WTC11 (cell line): ENCODE data around the gene METTL21C. TPM values are rescaled to one million over a fixed set of nuclear protein-coding genes. Genes with fewer than 3 reads are reported as not detected.

Experiments used
- ATAC-seq: fragments of 200-7000 bp; cut with Tn5 transposase; 2 replicates; pipeline ENCODE4 v1.10.0; 2021; ENCODE audit warnings: mild to moderate bottlenecking, moderate library complexity
- CTCF ChIA-PET: fragments of 300-600 bp; sonication (Branson Sonifier 250); formaldehyde crosslinking; loops from one replicate; lab custom pipeline; 2021; ENCODE audit warnings: antibody characterized with exemption; lab: Charles Lee
- POLR2A ChIA-PET: fragments of 350-600 bp; sonication (Branson Sonifier 250); formaldehyde crosslinking; loops from one replicate; lab custom pipeline; 2021; ENCODE audit warnings: antibody characterized with exemption; lab: Charles Lee
- DNase-seq: peaks from one replicate; pipeline ENCODE4 v3.0.0; 2021; ENCODE audit warnings: low spot score
- H3K27ac Mint-ChIP-seq: 2 replicates; pipeline ENCODE4 v1.8.0; 2021; ENCODE audit warnings: mixed read lengths
- H3K27me3 Mint-ChIP-seq: 2 replicates; pipeline ENCODE4 v1.8.0; 2021; ENCODE audit warnings: low read depth, mild to moderate bottlenecking, moderate library complexity, mixed read lengths
- H3K36me3 Mint-ChIP-seq: 2 replicates; pipeline ENCODE4 v1.8.0; 2021; ENCODE audit warnings: mixed read lengths
- H3K4me1 Mint-ChIP-seq: 2 replicates; pipeline ENCODE4 v1.8.0; 2022; ENCODE audit warnings: mixed read lengths
- H3K4me3 Mint-ChIP-seq: 2 replicates; pipeline ENCODE4 v1.8.0; 2021; ENCODE audit warnings: mild to moderate bottlenecking, moderate library complexity, mixed read lengths
- H3K9me3 Mint-ChIP-seq: 2 replicates; pipeline ENCODE4 v1.8.0; 2021; ENCODE audit warnings: mixed read lengths
- ATF3 ChIP-seq: sonication (generic); formaldehyde crosslinking; conservative IDR thresholded peaks from 2 replicates; pipeline ENCODE4 v1.8.1; 2022; ENCODE audit warnings: mild to moderate bottlenecking, missing genetic modification reagents
- CDX4 ChIP-seq: fragments of 250-450 bp; sonication (Bioruptor Pico); IDR thresholded peaks from 2 replicates; pipeline ENCODE4 v1.9.0; 2021; ENCODE audit warnings: moderate library complexity, mild to moderate bottlenecking, inconsistent platforms, borderline replicate concordance
- FOXJ3 ChIP-seq: sonication (generic); formaldehyde crosslinking; IDR thresholded peaks from 2 replicates; pipeline ENCODE4 v1.9.0; 2021; ENCODE audit warnings: missing genetic modification reagents, mild to moderate bottlenecking, borderline replicate concordance
- GRHL2 ChIP-seq: fragments of 250-450 bp; sonication (Bioruptor Pico); IDR thresholded peaks from 2 replicates; pipeline ENCODE4 v1.8.0; 2022; ENCODE audit warnings: mild to moderate bottlenecking, moderate library complexity; ENCODE audit not compliant: insufficient replicate concordance, severe bottlenecking
- GTF2I ChIP-seq: fragments of 250-450 bp; sonication (Bioruptor Pico); conservative IDR thresholded peaks from 2 replicates; pipeline ENCODE4 v1.4.0; 2021; ENCODE audit warnings: mild to moderate bottlenecking
- IRF2 ChIP-seq: sonication (generic); formaldehyde crosslinking; IDR thresholded peaks from 2 replicates; pipeline ENCODE4 v1.8.0; 2022; ENCODE audit warnings: low read depth, missing genetic modification reagents, borderline replicate concordance
- NFYB ChIP-seq: sonication (generic); formaldehyde crosslinking; conservative IDR thresholded peaks from 2 replicates; pipeline ENCODE4 v1.8.0; 2022; ENCODE audit warnings: low read depth, missing genetic modification reagents
- NR3C1 ChIP-seq: sonication (generic); formaldehyde crosslinking; conservative IDR thresholded peaks from 2 replicates; pipeline ENCODE4 v1.8.1; 2023; ENCODE audit warnings: low read depth, mild to moderate bottlenecking, missing genetic modification reagents
- TEAD4 ChIP-seq: sonication (generic); formaldehyde crosslinking; IDR thresholded peaks from 2 replicates; pipeline ENCODE4 v1.8.0; 2022; ENCODE audit warnings: mild to moderate bottlenecking, missing genetic modification reagents
- TP53 ChIP-seq: sonication (generic); formaldehyde crosslinking; IDR thresholded peaks from 2 replicates; pipeline ENCODE4 v1.8.1; 2023; ENCODE audit warnings: mild to moderate bottlenecking, missing genetic modification reagents
- ZNF138 ChIP-seq: sonication (generic); formaldehyde crosslinking; conservative IDR thresholded peaks from 2 replicates; pipeline ENCODE4 v1.8.1; 2022; ENCODE audit warnings: mild to moderate bottlenecking, moderate library complexity, missing genetic modification reagents
- ZNF671 ChIP-seq: fragments of 250-450 bp; sonication (Bioruptor Pico); IDR thresholded peaks from 2 replicates; pipeline ENCODE4 v1.8.0; 2021; ENCODE audit warnings: mild to moderate bottlenecking
- total RNA-seq: library from RNA; stranded (reverse); gene quantifications from 3 replicates; pipeline ENCODE4 v1.2.3, GENCODE V29; 2021
- TF ChIP-seq, protein P1 (sequence below): sonication (generic); formaldehyde crosslinking; IDR thresholded peaks from 2 replicates; pipeline ENCODE4 v1.8.0; 2023; ENCODE audit warnings: mild to moderate bottlenecking, missing genetic modification reagents
- TF ChIP-seq, protein P2 (sequence below): sonication (generic); formaldehyde crosslinking; IDR thresholded peaks from 2 replicates; pipeline ENCODE4 v1.8.0; 2022; ENCODE audit warnings: mild to moderate bottlenecking, missing genetic modification reagents
- TF ChIP-seq, protein P3 (sequence below): sonication (generic); formaldehyde crosslinking; IDR thresholded peaks from 2 replicates; pipeline ENCODE4 v1.8.1; 2023; ENCODE audit warnings: mild to moderate bottlenecking, missing genetic modification reagents, borderline replicate concordance
- TF ChIP-seq, protein P4 (sequence below): sonication (generic); formaldehyde crosslinking; IDR thresholded peaks from 2 replicates; pipeline ENCODE4 v1.8.1; 2022; ENCODE audit warnings: mild to moderate bottlenecking, moderate library complexity, missing genetic modification reagents
- TF ChIP-seq, protein P5 (sequence below): sonication (generic); formaldehyde crosslinking; IDR thresholded peaks from 2 replicates; pipeline ENCODE4 v1.8.1; 2023; ENCODE audit warnings: mild to moderate bottlenecking, missing genetic modification reagents, moderate library complexity
- TF ChIP-seq, protein P6 (sequence below): sonication (generic); formaldehyde crosslinking; IDR thresholded peaks from 2 replicates; pipeline ENCODE4 v1.8.1; 2023; ENCODE audit warnings: mild to moderate bottlenecking, missing genetic modification reagents

The METTL21C gene
- total RNA-seq, 1 experiment from 2014 or later = not detected

- no peak overlapping the region for H3K4me3 Mint-ChIP-seq
- DNase-seq = no peak
- H3K27me3 Mint-ChIP-seq = no peaks in the 10 kb centered on the region
- ATAC-seq = no peak
- CTCF ChIA-PET = no interaction called here
- POLR2A ChIA-PET = no interaction called here
- H3K27ac Mint-ChIP-seq = no peak overlapping the region
- no peaks in the 10 kb centered on the region for H3K9me3 Mint-ChIP-seq
- TF ChIP-seq, protein P1, sequence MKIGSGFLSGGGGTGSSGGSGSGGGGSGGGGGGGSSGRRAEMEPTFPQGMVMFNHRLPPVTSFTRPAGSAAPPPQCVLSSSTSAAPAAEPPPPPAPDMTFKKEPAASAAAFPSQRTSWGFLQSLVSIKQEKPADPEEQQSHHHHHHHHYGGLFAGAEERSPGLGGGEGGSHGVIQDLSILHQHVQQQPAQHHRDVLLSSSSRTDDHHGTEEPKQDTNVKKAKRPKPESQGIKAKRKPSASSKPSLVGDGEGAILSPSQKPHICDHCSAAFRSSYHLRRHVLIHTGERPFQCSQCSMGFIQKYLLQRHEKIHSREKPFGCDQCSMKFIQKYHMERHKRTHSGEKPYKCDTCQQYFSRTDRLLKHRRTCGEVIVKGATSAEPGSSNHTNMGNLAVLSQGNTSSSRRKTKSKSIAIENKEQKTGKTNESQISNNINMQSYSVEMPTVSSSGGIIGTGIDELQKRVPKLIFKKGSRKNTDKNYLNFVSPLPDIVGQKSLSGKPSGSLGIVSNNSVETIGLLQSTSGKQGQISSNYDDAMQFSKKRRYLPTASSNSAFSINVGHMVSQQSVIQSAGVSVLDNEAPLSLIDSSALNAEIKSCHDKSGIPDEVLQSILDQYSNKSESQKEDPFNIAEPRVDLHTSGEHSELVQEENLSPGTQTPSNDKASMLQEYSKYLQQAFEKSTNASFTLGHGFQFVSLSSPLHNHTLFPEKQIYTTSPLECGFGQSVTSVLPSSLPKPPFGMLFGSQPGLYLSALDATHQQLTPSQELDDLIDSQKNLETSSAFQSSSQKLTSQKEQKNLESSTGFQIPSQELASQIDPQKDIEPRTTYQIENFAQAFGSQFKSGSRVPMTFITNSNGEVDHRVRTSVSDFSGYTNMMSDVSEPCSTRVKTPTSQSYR (CRISPR knock-in tag) = no peak
- TF ChIP-seq NR3C1 (CRISPR knock-in tag) = no peak
- TF ChIP-seq IRF2 (CRISPR knock-in tag) = no peak
- no peak for TF ChIP-seq NFYB (CRISPR knock-in tag)
- no peak for TF ChIP-seq TP53
- TF ChIP-seq, protein P2, sequence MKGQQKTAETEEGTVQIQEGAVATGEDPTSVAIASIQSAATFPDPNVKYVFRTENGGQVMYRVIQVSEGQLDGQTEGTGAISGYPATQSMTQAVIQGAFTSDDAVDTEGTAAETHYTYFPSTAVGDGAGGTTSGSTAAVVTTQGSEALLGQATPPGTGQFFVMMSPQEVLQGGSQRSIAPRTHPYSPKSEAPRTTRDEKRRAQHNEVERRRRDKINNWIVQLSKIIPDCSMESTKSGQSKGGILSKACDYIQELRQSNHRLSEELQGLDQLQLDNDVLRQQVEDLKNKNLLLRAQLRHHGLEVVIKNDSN (CRISPR knock-in tag) = no peak
- TF ChIP-seq GTF2I = no peak
- TF ChIP-seq, protein P3, sequence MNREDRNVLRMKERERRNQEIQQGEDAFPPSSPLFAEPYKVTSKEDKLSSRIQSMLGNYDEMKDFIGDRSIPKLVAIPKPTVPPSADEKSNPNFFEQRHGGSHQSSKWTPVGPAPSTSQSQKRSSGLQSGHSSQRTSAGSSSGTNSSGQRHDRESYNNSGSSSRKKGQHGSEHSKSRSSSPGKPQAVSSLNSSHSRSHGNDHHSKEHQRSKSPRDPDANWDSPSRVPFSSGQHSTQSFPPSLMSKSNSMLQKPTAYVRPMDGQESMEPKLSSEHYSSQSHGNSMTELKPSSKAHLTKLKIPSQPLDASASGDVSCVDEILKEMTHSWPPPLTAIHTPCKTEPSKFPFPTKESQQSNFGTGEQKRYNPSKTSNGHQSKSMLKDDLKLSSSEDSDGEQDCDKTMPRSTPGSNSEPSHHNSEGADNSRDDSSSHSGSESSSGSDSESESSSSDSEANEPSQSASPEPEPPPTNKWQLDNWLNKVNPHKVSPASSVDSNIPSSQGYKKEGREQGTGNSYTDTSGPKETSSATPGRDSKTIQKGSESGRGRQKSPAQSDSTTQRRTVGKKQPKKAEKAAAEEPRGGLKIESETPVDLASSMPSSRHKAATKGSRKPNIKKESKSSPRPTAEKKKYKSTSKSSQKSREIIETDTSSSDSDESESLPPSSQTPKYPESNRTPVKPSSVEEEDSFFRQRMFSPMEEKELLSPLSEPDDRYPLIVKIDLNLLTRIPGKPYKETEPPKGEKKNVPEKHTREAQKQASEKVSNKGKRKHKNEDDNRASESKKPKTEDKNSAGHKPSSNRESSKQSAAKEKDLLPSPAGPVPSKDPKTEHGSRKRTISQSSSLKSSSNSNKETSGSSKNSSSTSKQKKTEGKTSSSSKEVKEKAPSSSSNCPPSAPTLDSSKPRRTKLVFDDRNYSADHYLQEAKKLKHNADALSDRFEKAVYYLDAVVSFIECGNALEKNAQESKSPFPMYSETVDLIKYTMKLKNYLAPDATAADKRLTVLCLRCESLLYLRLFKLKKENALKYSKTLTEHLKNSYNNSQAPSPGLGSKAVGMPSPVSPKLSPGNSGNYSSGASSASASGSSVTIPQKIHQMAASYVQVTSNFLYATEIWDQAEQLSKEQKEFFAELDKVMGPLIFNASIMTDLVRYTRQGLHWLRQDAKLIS (CRISPR knock-in tag) = no peak
- TF ChIP-seq, protein P4, sequence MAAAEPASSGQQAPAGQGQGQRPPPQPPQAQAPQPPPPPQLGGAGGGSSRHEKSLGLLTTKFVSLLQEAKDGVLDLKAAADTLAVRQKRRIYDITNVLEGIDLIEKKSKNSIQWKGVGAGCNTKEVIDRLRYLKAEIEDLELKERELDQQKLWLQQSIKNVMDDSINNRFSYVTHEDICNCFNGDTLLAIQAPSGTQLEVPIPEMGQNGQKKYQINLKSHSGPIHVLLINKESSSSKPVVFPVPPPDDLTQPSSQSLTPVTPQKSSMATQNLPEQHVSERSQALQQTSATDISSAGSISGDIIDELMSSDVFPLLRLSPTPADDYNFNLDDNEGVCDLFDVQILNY = no peak
- TF ChIP-seq GRHL2 = no peak
- H3K36me3 Mint-ChIP-seq = peaks cover 70% of the 10 kb centered on the region
- no peaks in the 10 kb centered on the region for H3K4me1 Mint-ChIP-seq
Observed at GRCh38 chr13:102642475-102642874, 52.4 kb downstream of the METTL21C start.

DNA sequence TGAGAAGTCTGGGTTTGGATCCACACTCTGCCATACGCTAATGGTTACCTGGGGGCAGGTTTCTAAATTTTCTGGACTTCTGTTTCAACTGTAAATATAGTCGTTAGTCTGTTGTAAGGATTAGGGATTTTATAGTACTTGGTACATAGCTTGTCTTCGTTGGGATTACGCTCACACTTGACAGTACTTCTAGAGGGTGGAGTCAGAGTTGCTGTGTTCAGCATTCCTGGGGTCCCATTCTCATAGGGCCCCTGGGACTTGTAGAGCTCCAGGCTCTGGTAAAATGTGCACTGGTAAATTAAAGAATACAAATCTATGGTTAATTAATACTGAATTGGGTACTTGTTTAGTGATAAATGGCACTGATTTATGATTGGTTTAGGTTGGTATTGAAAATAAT, 52.8 kb downstream of the METTL21C start:
- TF ChIP-seq ATF3 (CRISPR knock-in tag) = no peak
- no peak for TF ChIP-seq ZNF138
- TF ChIP-seq, protein P5, sequence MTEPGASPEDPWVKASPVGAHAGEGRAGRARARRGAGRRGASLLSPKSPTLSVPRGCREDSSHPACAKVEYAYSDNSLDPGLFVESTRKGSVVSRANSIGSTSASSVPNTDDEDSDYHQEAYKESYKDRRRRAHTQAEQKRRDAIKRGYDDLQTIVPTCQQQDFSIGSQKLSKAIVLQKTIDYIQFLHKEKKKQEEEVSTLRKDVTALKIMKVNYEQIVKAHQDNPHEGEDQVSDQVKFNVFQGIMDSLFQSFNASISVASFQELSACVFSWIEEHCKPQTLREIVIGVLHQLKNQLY (CRISPR knock-in tag) = no peak
- TF ChIP-seq FOXJ3 = no peak
- TF ChIP-seq ZNF671 (CRISPR knock-in tag) = no peak
- TF ChIP-seq TEAD4 (CRISPR knock-in tag) = no peak
- TF ChIP-seq CDX4 (CRISPR knock-in tag) = no peak
- TF ChIP-seq, protein P6, sequence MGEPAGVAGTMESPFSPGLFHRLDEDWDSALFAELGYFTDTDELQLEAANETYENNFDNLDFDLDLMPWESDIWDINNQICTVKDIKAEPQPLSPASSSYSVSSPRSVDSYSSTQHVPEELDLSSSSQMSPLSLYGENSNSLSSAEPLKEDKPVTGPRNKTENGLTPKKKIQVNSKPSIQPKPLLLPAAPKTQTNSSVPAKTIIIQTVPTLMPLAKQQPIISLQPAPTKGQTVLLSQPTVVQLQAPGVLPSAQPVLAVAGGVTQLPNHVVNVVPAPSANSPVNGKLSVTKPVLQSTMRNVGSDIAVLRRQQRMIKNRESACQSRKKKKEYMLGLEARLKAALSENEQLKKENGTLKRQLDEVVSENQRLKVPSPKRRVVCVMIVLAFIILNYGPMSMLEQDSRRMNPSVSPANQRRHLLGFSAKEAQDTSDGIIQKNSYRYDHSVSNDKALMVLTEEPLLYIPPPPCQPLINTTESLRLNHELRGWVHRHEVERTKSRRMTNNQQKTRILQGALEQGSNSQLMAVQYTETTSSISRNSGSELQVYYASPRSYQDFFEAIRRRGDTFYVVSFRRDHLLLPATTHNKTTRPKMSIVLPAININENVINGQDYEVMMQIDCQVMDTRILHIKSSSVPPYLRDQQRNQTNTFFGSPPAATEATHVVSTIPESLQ (CRISPR knock-in tag) = no peak
- H3K4me1 Mint-ChIP-seq = no peaks in the 10 kb centered on the region
- no peak overlapping the region for H3K27ac Mint-ChIP-seq
- peaks cover 70% of the 10 kb centered on the region for H3K36me3 Mint-ChIP-seq
- no peak overlapping the region for H3K4me3 Mint-ChIP-seq
- H3K27me3 Mint-ChIP-seq = no peaks in the 10 kb centered on the region
- ATAC-seq = no peak
- no peaks in the 10 kb centered on the region for H3K9me3 Mint-ChIP-seq
- ChIA-PET POLR2A (no interaction called here), CTCF (no interaction called here)
- no peak for DNase-seq
